Measurements from ENCODE around the gene LIMCH1.

DNA sequence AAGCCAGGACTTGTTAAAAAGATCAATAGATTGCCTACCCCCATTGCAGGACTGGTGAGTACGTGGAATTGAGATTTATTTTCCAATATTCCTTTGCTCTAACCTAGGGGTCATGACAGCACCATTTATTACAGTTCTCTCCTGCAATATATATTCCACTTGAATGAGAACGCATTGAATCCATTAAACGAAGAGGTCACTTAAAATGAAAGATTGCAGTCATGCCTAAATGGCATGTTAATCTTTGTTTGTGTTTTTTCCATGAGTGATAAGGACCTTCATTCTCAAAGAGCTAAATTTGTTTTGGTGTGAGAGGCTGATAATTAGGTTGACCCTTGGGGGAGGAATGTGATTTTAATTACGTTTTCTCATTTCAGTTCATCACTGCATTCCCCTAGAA is 13.5 kb upstream of the LIMCH1 start:
- TF ChIP-seq SIN3A (conservative IDR thresholded peaks at IDR 0.05 in 1 of 2, IDR thresholded peaks at IDR 0.05 in 1 of 2; ENCODE audit: low read depth in 1 of 2, low read length in 2 of 2): no peak
- TF ChIP-seq POLR2A (IDR thresholded peaks at IDR 0.05; ENCODE audit: control extremely low read depth in 1 of 2, low read depth in 2 of 2, low read length in 2 of 2): no peak
- TF ChIP-seq CREB1 (IDR thresholded peaks at IDR 0.05): no peak
- no peak for TF ChIP-seq CTCF (IDR thresholded peaks at IDR 0.05; ENCODE audit: control extremely low read depth in 1 of 3, insufficient read depth in 1 of 3, low read depth in 1 of 3, low read length in 3 of 3)
- no peak for TF ChIP-seq POLR2AphosphoS5 (IDR thresholded peaks at IDR 0.05; ENCODE audit: low read depth, low read length)
